ENCODE data around the gene SGMS1.

DNA sequence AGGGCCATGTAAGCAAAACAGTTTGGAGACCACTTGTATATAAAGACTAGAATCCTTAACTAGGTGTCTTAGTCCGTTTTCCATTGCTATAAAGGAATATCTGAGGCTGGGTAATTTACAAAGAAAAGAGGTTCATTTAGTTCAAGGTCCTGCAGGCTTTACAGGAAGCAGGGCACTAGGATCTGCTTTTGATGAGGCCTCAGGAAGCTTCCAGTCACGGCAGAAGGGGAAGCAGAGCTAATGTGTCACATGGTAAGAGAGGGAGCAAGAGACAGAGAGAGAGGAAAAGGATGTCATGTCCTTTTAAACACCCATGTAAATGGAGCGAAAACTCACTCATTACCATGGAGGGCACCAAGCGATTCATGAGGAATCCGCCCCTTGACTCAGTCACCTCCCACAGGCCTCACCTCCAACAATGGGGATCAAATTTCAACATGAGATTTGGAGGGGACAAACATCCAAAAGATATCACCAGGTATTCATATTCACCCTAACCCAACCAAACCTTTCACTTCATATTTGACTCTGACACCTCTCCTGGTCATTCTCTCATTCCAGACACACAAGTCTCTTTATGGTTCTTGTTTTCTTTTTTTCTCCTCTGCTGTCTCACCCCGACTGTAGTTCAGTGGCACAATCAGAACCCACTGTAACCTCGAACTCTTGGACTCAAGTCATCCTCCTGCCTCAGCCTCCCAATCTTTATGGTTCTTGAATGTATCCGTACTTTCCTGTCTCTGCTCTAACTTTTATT lies 342.4 kb downstream of the SGMS1 start:
- TF ChIP-seq, protein P1, sequence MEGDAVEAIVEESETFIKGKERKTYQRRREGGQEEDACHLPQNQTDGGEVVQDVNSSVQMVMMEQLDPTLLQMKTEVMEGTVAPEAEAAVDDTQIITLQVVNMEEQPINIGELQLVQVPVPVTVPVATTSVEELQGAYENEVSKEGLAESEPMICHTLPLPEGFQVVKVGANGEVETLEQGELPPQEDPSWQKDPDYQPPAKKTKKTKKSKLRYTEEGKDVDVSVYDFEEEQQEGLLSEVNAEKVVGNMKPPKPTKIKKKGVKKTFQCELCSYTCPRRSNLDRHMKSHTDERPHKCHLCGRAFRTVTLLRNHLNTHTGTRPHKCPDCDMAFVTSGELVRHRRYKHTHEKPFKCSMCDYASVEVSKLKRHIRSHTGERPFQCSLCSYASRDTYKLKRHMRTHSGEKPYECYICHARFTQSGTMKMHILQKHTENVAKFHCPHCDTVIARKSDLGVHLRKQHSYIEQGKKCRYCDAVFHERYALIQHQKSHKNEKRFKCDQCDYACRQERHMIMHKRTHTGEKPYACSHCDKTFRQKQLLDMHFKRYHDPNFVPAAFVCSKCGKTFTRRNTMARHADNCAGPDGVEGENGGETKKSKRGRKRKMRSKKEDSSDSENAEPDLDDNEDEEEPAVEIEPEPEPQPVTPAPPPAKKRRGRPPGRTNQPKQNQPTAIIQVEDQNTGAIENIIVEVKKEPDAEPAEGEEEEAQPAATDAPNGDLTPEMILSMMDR (IDR thresholded peaks at IDR 0.05) = no peak
- no peak for TF ChIP-seq ZFX (IDR thresholded peaks at IDR 0.05; ENCODE audit: borderline replicate concordance)
